Measurements from ENCODE around the gene SHISA3.

SHISA3 gene

DNA sequence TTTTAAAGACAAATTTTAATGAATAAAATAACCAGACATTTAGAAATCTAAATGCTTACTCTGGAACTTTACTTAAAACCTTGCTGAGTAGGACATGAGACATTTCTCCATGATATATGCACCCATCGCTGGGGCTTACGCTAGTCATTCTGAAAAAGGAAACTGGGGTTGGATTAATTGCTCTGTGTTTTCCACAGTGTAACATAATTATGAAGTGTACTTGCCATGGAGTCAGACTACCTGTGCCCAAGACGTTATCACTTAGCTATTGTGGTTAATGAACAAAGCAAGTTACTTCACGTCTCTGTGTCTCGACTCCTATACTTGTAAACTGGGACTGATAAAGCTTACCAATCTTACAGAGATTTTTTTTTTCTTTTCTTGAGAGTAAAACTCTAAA lies 47.8 kb downstream of the SHISA3 start:
- DNase-seq (ENCODE audit: low read depth in 2 of 2), result no peak

DNA sequence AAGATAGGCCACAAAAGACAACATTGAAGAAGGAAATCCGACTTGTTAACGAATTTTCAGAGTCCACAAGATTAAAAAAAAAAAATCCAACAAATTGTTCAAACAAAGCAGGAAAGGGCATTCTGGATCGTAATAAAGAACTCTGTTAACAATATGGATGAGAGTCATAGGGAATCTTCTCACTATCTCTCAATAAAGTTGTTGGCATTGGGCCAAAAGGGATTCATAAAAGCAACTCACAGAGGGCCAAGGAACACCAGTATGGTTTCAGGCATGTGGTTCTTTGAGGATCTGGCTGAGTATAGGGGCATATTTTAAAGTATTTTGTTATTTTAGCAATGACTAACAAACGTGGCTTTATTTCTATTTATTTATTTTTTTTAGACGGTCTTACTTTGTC lies 49.5 kb downstream of the SHISA3 start:
- DNase-seq (ENCODE audit: low read depth in 2 of 2), result no peak
